Stimulated activated CD4-positive, alpha-beta T cell treated with anti-CD3 and anti-CD28 coated beads, Interleukin-12 subunit alpha, Interleukin-12 subunit beta, amount 100 ng/mL, for 4 hours (primary cell): ENCODE measurements around the gene CPHXL.

ENCODE experiments used
- DNase-seq: peaks from one replicate; pipeline ENCODE4 v3.0.0-alpha.2; 2020

Gene CPHXL

DNA sequence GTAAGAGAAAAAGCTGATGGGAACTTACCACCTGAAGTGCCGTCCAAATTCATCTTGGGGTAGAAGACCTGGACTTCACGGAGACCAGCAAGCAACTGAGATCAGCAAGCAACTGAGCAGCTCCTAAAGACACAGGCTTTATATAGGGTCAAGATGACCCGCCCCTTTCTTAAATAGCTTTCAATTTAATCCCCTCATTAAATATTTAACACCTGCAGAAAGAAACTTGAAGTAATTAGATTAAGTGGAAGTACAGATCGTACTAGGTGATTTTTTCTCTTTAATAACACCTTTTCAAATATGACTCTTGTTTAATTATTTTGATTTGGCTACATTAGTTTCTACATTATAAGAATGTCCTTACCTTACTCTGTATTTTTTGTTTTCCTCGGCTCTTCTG, at the start of gene CPHXL:
Gene CPHXL (minus strand): TSS at position 101 of the 400 bp plus-strand sequence. CDS start 48 bp downstream, at position 53.
- DNase-seq = no peak

DNA sequence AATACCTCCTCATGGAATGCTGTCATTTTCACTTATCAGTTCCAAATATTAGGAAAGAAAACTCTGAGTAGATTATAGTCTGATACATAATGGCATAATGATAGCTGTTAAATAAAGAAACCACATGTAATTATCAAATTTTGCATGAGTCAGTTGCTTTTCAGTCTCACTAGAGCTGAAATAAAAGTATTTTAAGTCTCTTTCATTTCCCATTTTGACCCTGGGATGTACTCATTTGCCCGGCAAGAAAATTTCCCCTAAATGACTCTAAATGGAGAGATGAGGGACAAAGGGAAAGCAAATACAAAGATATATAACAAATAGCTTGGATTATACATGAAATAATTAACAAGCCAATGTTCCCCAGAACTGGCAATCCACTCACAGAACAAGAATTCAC, 47.9 kb upstream of the CPHXL start:
- no peak for DNase-seq

DNA sequence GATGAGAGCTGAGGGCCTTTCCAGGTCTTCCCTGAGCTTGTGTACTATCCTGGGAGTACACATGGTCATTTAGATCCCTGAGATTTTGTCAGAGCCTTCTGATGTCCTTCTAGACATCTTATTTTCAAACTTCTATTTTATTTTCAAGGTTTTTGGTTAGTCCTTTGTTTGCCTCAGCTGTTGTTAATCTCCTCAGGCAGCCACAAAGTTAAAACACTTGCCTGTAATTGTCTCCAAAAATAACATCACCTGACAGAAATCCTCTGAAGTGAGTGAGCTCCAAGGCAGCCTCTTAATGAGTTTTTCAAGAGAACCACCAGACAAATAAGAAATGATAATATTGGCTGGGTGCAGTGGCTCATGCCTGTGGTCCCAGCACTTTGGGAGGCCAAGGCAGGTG, 43.8 kb upstream of the CPHXL start:
- no peak for DNase-seq

DNA sequence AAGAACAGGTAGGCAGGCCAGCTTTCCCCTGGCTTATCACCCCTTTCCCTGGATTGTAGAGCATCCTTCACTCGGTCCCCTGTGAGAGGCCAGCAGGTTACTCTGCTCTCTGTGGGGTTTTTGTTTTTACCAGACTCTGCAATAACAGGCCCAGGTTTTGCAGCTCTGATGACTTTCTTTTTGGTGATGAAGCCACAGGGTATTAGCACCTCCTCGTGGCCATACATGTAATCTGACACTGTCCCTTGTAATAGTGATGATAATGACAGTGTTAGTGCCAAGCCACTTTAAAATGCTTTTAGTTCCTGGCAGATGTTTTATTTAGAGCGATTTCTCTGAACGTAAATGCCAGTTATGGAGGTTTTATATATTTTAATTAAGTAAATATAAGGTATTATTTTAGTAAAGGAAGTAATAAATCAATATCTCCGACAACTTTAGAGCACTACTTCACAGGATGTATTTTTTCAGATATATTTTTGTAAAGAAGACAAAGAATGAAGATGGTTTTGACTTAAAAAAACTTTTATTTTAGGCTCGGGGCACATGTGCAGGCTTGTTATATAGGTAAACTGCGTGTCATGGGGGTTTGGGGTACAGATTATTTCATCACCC, 38.0 kb upstream of the CPHXL start:
- peak; percentile 13 for DNase-seq

DNA sequence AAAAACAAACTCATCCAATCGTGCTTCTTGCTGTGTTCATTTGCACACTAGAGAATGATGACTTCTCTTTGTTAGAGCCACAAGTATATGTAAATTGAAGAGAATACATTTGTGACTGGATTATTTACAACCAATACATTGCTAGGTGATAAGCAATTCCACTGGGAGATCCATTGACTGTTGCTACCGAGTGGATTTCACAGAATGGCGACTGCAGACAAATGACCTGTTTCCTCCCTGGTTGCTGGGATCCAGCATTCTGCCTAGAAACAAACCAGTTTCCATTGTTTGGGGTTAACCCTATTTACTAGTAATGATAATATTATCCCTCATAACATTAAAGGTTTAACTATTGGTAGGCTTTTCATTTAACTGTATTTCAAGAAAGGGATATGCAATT, 36.9 kb upstream of the CPHXL start:
- DNase-seq = no peak

DNA sequence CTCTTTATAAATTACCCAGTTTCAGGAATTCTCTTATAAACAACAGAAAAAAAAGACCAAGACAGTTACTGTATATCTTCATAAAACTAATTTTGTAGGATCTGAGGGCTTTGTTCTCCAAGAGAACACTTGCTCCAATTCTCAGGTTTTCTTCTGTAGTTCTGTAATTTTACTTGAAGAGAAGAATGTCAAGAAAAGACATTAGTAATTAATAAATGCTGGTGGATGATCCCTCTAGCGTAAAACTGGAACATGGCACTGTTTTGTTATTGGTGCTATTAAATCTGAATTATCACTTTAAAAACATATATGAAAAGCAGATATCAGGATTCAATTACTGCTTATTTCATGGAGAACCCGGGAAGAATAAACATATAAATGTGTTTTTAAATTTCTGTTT, 36.5 kb upstream of the CPHXL start:
- no peak for DNase-seq

DNA sequence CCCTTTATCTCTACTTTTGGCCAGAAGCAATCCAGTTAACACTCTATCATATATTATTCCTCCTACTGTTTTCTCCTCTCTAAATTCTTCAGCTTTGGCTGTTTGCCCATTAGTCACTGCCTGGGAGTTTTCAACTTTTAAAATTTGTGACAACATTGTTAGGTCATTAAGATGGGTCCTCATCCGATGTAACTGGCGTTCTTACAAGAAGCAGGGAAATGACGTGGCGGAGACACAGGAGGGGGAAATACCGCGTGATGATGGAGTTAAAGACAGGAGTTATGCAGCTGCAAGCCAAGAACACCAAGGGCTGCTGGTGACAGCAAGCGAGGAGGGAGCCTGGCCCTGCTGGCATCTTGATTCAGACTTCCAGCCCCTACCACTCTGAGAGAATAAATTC, 34.8 kb upstream of the CPHXL start:
- DNase-seq = no peak

DNA sequence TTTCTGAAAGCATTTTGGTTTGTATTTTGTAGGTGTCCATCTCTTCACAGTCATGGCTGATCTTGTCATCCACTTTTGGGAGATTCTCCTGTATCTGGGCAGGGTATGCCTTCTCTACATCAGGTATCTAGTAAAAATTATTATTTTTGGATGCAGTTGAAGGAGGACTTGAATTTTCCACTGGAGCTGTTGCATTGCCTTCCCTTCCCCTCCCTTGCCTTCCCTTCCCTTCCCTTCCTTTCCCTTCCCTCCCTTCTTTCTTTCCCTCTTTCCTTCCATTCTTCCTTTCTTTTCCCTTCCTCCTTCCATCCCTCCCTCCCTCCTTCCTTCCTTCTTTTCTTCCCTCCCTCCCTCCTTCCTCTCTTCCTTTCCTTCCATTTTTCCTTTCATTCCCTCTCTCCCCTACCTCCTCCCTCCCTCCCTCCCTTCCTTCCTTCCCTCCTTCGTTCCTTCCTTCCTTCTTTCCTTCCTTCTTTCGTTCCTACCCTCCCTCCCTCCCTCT, 33.8 kb upstream of the CPHXL start:
- no peak for DNase-seq

DNA sequence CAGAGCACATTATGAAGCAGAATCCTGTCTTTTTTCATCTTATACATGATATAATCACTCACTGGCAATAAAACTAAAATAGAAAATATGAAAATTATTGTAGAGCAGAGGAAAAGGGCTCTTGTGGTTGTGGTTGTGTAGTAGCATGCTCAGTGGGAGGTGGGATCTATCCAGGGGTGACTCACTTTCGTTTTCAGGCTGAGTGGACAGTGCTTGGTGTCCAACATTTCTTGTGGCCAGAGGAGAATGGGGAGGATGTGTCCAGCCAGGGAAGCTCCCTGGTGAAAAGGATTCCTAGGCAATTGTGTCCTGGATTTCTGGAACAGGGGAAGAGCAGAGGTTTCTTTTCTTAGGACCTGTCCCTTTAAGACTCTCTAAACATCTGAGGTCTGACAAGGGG, 31.9 kb upstream of the CPHXL start:
- no peak for DNase-seq

DNA sequence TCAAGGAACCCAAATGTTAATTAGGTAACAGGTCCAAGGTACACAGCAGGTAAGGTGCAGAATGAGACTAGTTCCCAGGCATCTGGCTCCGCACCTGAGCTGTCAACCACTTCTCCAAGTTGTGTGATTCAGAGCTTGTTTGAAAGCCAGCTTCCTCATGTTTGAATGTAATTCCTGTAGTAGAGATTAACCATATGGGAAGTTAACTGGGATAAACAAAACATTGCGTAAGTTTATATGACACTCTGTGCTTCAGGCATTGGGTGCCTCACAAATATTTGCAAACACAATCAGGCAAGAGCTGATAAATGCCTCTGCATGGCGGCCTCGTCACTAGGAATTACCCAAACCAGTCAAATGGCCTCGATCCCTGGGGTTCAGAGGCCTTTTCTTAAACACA, 27.9 kb upstream of the CPHXL start:
- DNase-seq = no peak

DNA sequence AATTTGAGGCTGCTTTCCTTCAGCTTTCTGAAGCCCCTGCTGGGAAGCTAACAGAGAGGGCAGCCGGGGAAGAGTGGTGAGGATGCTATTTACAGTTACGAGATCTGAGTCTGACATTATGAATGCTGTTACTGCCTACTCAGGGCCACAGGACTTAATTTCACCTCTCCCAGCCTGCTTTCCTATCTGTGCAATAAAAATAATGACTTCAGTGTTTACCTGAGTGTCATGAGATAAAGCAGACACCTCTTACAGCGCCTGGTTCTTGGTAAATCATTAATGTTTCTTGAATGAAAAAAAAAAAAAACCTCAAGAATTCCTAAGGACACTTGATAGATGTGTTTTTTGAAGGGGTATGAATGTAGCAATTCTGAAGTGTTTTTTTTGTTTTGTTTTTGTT, 24.2 kb upstream of the CPHXL start:
- DNase-seq = no peak

DNA sequence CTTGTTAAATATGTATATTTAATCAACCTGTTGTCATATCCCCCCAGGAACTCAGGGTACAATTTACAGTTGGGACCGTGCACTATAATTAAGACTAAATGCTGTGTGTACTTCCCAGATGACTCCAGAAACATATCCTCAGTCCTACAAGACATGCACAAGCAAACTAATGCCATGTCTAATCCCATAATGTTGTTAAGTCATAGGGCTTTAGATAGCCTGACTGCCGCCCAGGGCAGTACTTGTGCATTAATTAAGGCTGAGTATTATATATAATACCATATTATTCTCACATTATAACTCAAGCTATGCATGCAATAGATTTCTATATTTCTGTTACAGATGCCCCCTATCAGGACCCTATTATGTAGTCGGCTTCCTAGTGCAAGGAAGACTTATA, 20.1 kb upstream of the CPHXL start:
- DNase-seq = no peak

DNA sequence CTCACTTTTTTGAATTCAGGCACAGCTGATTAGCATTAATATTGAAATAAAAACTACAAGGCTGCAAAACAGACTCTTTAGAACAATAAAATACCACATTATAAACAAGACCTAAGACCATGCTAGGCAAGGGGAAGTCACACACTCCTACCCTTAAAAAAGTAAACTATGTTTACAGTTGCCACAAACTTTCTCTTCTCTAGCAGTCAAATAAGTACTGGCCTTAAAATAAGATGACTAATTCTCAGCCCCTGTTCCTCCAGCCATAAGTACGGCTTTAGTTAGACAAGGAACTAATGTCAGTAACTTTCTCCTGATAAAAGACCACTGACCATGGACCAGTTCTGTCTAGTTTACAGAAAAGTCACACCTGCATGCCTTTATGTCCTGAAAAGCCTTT, 19.5 kb upstream of the CPHXL start:
- DNase-seq = no peak

DNA sequence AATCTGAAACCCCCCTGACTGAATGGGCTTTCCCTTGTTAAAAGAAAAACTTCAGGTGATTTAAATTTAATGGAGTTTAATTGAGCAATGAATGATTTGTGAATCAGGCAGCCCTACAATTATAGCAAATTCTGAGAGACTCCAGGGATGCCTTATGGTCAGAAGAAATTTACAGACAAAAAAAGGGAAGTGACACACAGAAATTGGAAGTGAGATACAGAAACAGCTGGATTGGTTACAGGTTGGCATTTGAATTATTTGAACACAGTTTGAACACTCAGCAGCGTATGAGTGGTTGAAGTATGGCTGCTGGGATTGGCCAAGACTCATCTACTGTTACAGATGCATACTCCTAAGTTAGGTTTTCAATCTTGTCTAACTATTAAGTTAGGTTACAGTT, 19.0 kb upstream of the CPHXL start:
- DNase-seq = no peak

DNA sequence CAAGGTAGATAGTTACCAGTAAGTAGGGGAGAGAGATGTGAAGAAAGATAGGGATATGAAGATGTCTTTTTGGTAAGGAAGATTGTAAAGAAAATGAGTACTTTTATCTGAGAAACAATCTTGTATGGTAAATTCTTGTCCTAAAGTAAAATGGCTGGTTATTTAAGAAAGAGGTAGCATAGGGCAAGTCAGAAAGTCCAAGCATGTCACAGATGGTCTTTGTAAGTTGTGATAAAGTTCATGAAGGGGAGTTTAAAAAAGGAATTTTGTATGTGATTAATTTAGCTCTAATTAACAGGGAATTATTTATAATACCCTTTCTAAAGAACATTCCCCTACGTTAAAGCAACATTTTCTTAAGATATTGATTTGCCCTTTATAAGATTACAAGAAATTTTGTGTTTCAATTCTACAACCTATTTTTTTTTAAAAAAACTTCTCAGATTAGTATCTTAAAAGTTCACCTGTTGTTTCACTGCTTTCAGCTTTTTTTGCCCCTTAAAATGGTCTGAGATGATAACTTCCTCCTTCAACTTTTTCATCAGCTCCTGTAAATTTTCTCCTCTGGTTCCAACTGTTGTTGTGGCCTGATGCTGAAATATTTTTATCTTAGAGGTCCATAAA, 16.2 kb upstream of the CPHXL start:
- DNase-seq = no peak

DNA sequence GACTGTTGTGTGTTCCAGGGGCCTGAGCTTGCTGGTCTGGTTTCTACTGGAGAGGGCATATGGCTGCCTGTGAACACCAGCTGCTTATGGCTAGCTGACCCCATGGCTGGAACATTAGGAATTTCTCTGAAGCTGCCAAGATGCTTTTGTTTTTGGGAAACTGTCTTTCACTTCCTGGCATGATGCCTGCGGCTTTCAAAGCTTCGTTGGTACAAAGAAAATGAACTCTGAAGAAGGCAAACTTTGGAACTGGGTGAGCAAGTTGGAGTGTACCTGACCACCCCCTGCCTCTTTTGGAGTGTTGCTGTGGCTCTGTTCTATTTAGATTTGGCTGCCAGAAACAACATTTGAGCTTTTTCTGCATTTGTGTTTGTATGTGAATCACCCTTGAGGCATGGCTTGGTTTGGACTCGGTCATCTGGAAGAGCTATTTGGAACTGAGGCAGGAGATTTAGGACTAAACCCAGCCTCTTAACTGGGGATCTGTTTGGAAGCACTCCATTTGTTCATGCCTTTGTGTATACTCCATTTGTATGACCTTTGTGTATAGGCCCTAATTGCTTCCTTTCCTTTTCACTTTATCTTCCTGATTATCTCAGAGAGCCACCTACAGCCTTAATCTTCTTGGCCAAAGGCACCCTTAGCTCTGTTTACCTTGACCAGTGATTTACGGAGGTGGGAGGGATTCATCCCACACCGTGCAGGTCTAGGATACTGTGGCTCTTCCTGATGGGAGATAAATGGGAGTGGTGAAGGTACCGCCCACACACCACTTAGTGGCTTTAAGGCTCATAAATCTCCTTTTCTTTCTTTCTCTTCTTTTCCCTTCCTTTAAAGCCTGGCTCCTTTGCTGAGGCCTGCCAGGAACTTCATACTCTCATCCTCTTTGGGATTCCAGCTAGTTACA, 7.3 kb upstream of the CPHXL start:
- no peak for DNase-seq

DNA sequence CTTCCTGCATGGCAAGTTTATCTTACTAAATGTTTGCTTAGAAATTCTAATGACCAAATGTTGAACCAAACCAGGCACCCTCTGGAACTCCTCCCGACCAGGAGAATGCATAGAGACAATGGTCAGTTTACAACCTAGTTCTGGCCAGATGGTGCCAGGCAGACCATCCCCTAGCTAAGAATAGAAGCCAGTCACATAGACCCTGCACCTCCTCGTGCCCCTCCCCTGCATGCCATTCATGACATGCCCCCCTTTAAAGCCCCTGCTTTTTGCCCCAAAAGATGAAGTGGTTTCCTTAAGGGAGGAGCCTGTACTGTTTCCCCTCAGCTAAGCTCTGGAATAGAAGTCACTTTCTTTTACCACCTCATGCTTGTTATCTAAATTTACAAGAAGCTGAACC, 6.6 kb upstream of the CPHXL start:
- no peak for DNase-seq

DNA sequence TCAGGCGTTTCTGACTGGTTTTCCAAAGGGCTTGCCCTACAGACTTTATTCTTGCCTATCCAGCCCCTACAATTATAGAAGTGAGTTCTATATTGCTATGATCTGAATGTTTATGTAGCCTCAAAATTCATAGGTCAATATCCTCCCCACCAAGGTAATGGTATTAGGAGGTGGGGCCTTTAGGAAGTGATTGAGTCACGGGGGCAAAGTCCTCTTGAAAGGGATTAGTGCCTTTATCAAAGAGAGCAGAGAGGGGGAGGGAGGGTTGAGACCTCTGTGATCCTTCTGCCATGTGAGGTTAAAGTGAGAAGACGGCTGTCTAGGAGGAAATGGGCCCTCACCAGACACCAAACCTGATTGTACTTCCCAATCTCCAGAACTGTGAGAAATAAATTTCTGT, 931 bp upstream of the CPHXL start:
- DNase-seq = no peak

DNA sequence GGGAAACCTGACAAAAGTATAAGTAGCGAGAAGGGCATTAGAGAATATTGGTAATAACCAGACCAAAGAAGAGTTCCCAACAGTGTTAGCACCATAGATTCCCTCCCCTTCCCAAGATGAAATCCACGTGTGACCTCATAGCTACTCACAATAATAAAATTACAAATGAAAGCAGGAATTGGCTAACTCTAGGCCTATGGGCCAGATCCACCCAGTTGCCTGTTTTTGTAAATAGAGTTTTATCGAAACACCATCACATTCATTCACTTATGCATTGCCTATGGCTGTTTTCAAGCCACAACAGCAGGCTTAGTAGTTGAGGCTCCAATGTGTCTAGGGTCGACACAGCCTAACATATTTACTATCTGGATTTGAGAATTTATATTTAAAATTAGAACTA, 7.8 kb downstream of the CPHXL start:
- DNase-seq = no peak

DNA sequence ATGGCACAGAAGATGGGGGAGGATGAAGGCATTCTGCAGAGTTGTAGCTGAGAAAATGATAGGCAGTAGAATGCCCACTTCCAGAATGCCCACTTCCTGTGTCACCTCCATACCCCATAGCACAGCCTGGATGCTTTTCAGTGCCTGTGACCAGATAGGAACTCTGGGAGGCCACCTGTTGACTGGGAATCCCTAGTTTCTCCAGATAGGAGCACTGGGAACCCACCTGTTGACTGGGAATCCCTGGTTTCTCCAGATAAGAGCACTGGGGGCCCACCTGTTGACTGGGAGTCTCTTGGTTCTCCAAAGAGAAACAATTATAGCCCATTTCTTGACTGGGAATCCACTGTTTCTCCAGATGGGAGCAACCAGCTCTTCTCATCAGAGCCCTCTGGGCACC, 11.6 kb downstream of the CPHXL start:
- no peak for DNase-seq

DNA sequence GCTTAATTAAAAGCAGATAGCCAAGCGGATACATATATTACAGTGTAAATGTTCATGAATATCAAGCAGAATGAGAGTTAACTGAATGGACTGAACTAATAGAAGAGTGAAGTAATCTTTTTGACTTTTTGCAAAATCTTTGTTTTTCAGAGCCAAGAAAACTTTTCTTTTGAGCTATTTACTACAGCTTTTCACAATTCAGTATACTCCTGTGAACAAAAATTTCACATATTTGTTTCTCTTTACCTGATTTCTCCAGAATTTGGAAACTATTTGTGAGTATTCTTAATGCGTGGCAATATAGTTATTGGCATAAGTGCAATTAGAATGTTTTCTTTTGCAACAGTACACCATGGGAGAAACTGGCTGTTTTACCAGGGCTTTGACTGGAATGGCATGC, 15.9 kb downstream of the CPHXL start:
- no peak for DNase-seq

DNA sequence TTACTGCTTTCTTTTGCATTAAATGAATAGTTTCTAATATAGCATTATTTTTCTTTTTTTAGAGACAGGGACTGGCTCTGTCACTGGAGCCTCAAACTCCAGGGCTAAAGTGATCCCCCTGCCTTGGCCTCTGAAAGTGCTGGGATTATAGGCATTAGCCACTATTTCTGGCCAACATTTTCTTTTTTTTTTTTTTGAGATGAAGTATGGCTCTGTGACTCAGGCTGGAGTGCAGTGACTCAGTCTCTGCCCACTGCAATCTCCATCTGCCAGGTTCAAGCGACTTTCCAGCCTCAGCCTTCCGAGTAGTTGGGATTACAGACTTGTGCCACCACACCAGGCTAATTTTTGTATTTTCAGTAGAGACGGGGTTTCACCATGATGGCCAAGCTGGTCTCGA, 23.0 kb downstream of the CPHXL start:
- DNase-seq = no peak

DNA sequence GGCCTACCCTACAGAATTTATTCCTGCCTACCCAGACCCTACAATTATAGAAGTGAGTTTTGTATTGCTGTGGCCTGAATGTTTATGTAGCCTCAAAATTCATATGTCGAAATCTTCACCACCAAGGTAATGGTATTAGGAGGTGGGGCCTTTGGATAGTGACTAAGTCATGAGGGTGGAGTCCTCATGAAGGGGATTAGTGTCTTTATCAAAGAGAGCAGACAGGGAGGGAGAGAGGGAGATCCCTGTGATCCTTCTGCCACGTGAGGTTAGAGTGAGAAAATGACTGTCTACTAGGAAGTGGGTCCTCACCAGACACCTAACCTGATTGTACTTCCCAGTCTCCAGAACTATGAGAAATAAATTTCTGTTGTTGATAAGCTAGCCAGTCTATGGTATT, 24.0 kb downstream of the CPHXL start:
- DNase-seq = no peak

DNA sequence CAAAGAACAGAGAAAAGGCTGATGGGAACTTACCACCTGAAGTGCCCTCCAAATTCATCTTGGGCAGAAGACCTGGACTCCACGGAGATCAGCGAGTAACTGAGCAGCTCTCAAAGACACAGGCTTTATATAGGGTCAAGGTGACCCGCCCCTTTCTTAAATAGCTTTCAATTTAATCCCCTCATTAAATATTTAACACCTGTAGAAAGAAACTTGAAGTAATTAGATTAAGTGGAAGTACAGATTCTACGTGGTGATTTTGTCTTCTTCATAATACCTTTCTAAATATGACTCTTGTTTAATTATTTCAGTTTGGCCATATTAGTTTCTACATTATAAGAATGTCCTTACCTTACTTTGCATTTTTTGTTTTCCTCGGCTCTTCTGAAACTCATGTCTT, 24.9 kb downstream of the CPHXL start, which contains the start of gene DUXB:
Gene DUXB (minus strand): TSS at position 101 of the 400 bp plus-strand sequence. CDS start 43 bp downstream, at position 58.
- DNase-seq = no peak
